ENCODE data around the gene BTBD18.

BTBD18 gene

DNA sequence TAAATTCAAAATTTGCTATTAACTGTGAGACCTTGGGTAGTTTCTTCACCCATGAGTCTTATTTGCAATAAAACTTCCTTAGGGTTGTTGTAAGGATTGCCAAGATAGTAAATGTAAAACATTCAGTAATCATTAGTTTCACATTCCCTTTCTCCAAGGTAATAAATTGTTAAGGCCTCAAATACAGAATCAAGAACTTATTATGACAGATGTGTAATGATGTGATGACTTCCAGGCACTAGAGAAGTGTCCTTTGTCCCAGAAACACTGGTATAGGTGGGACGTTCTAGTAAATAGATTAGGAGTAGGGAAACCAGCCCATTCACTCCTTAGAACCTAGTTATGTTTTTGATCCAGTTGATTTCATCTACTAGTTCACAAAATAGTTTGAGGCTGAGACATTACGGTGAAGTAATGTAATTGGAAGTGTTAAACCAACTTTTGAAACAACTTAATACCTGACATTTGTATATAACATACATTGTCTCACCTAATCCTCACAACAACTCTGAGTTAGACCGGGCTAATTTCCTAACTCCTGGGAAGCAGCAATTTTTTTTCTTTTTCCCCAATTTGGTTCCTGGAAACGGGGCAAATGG lies 35.5 kb upstream of the BTBD18 start:
- no peak overlapping the region for H3K4me3 ChIP-seq (ENCODE audit: low read length)
- H3K36me3 ChIP-seq (ENCODE audit: control insufficient read depth, insufficient read depth, low read length): no peaks in the 10 kb centered on the region
- H3K9ac ChIP-seq (ENCODE audit: low read length): no peak overlapping the region
- H3K27me3 ChIP-seq (ENCODE audit: control insufficient read depth, insufficient read depth, low read length): no peaks in the 10 kb centered on the region
- peaks cover 19% of the 10 kb centered on the region for H3K4me1 ChIP-seq (ENCODE audit: control insufficient read depth, insufficient read depth, low read length)
- peak overlapping the region; percentile 53 for H3K27ac ChIP-seq (ENCODE audit: low read depth, low read length)

DNA sequence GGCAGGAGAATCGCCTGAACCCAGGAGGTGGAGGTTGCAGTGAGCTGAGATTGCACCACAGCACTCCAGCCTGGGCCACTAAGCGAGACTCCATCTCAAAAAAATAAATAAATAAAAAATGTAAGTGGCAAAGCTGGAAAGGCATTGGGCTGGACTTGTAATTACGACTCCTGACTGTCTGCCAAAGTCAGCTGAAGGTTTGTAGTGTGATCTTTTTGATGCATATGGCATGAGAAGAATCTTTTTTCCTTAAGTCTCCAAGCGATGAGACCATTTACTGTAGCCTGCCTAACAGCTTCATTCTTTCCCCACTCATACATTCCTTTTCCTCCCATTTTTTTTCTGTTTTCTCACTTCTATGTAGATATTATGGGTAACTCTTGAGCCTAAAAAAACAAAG lies 34.8 kb upstream of the BTBD18 start:
- H3K36me3 ChIP-seq (ENCODE audit: control insufficient read depth, insufficient read depth, low read length): no peaks in the 10 kb centered on the region
- no peak overlapping the region for H3K27ac ChIP-seq (ENCODE audit: low read depth, low read length)
- peaks cover 19% of the 10 kb centered on the region for H3K4me1 ChIP-seq (ENCODE audit: control insufficient read depth, insufficient read depth, low read length)

DNA sequence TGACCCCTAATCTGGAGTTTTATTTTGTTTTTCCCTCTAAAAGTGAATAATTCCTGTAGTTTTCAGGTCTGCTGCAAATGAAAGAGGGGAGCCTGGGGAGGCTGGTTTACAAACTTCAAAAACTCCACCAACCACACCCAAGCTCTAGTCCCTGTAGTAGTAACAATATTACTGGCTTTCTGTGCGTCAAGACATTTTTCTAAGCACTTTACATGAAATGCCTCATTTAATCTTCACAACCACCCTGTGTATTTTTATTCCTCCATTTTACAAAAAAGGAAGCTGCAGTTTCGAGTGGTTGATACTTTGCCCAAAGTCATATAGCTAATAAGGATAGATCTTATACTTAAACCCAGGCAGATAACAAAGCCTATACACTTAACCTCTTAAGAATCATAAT lies 33.5 kb upstream of the BTBD18 start:
- H3K4me3 ChIP-seq (ENCODE audit: low read length): no peak overlapping the region
- H3K9ac ChIP-seq (ENCODE audit: low read length): no peak overlapping the region
- no peaks in the 10 kb centered on the region for H3K27me3 ChIP-seq (ENCODE audit: control insufficient read depth, insufficient read depth, low read length)
- no peaks in the 10 kb centered on the region for H3K36me3 ChIP-seq (ENCODE audit: control insufficient read depth, insufficient read depth, low read length)
- peaks cover 25% of the 10 kb centered on the region for H3K4me1 ChIP-seq (ENCODE audit: control insufficient read depth, insufficient read depth, low read length)
- no peak overlapping the region for H3K27ac ChIP-seq (ENCODE audit: low read depth, low read length)

More for the DNA sequence above, 34.8 kb upstream of the BTBD18 start:
- no peak overlapping the region for H3K4me3 ChIP-seq (ENCODE audit: low read length)
- no peak overlapping the region for H3K9ac ChIP-seq (ENCODE audit: low read length)
- H3K27me3 ChIP-seq (ENCODE audit: control insufficient read depth, insufficient read depth, low read length): no peaks in the 10 kb centered on the region

DNA sequence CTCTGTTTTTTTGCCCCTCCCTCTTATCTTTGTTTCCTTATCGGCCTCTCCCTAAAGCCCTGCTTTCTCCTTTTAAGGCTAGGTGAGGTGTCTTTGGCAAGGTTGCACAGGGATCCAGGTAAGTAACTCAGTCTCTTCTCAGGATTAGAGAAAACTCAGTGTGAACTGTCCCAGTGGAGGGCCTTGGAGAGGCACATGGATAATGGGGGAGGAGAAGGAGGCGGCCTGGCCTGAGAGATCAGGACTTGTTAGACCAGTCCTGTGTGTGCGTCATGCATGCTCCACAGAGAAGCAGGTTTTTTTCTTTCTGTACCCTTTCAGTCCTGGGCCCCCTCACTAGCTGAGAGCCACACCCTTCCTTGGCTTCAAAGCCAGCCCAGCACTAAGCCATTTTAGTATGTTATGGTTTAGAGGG lies 29.9 kb upstream of the BTBD18 start:
- peak overlapping the region; percentile 33 for H3K27ac ChIP-seq (ENCODE audit: low read depth, low read length)
- no peaks in the 10 kb centered on the region for H3K36me3 ChIP-seq (ENCODE audit: control insufficient read depth, insufficient read depth, low read length)
- no peak overlapping the region for H3K4me3 ChIP-seq (ENCODE audit: low read length)
- H3K4me1 ChIP-seq (ENCODE audit: control insufficient read depth, insufficient read depth, low read length): peaks cover 36% of the 10 kb centered on the region
- H3K27me3 ChIP-seq (ENCODE audit: control insufficient read depth, insufficient read depth, low read length): no peaks in the 10 kb centered on the region
- no peak overlapping the region for H3K9ac ChIP-seq (ENCODE audit: low read length)

DNA sequence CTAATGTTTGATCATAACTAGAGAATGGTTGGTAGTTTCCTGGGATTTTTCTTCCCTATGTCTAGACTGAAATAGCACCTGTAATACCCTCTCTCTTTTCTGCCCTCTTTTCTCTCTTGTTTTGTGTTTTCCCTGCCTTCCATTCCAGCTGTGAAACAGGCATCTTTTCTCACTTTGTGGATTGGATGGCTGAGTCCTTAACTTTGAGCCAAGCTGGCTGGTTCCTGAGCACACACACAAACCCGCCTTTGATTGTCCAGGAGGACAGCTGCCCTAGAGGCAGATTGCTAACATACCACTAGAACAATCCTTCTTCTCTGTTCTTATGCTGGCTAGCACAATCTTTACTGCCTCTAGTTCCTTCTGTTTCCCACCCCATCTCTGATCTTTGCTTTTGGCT lies 27.7 kb upstream of the BTBD18 start:
- Histone ChIP-seq H3K4me3 (ENCODE audit: low read length) (peak overlapping the region; percentile 51), H3K27ac (ENCODE audit: low read depth, low read length) (peak overlapping the region; percentile 63), H3K27me3 (ENCODE audit: control insufficient read depth, insufficient read depth, low read length) (no peaks in the 10 kb centered on the region), H3K4me1 (ENCODE audit: control insufficient read depth, insufficient read depth, low read length) (peaks cover 49% of the 10 kb centered on the region), H3K9ac (ENCODE audit: low read length) (no peak overlapping the region), H3K36me3 (ENCODE audit: control insufficient read depth, insufficient read depth, low read length) (no peaks in the 10 kb centered on the region)

DNA sequence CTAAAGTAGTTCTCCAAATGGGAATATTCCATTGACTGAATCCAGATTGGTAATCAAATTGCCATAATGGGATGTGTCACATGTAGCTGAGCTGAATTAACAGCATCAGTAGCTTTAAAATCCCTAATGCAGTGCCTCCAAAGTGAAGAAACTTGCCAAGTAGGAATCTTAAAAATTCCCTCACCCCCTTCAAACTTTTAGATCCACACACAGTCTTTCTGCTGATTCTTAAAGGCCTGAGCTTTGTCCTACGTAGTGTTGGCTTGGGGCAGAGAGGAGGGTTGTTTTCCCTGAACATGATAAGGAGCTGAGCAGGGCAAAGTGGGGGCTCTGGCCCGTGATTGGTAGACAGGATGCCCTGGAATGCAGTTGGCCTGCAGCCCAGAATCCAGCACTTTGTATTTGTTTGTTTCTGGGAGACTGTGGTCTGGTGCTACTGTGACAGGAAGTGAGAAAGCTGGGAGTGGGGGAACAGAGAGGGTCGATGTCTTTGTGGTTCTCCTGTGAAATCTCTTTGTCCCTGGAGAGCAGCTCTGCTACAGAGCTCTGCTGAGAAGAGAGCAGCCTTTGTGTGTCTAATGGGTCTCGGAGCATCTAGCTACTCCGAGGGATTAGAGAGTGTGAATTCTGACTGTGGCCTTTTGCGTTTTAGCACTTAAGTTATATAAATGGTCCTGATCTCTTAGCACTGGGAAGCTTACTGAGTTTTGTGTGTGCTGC lies 26.9 kb upstream of the BTBD18 start:
- Histone ChIP-seq H3K27ac (ENCODE audit: low read depth, low read length) (peak overlapping the region; percentile 63), H3K4me1 (ENCODE audit: control insufficient read depth, insufficient read depth, low read length) (peaks cover 49% of the 10 kb centered on the region), H3K4me3 (ENCODE audit: low read length) (peak overlapping the region; percentile 51), H3K36me3 (ENCODE audit: control insufficient read depth, insufficient read depth, low read length) (no peaks in the 10 kb centered on the region), H3K9ac (ENCODE audit: low read length) (peak overlapping the region; percentile 1), H3K27me3 (ENCODE audit: control insufficient read depth, insufficient read depth, low read length) (no peaks in the 10 kb centered on the region)

DNA sequence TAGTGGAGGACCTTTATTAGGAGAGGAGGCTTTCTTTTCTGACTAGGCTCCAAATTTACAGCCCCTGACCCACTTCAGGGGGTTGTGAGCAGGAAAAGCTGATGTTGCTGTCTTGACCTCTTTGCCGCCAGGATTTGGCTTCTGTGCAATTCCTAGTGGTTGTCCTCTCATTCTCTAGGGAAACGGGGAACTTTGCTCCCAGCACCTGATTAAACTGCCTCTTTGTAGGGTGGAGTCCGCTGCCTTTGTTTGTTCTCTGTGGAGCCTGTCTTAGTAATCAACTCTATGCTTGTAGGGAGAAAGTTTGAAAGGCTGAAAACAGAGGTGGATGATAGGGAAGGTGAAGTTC lies 26.3 kb upstream of the BTBD18 start:
- peaks cover 49% of the 10 kb centered on the region for H3K4me1 ChIP-seq (ENCODE audit: control insufficient read depth, insufficient read depth, low read length)
- no peak overlapping the region for H3K9ac ChIP-seq (ENCODE audit: low read length)
- peak overlapping the region; percentile 63 for H3K27ac ChIP-seq (ENCODE audit: low read depth, low read length)
- H3K27me3 ChIP-seq (ENCODE audit: control insufficient read depth, insufficient read depth, low read length): no peaks in the 10 kb centered on the region
- H3K4me3 ChIP-seq (ENCODE audit: low read length): peak overlapping the region; percentile 46
- H3K36me3 ChIP-seq (ENCODE audit: control insufficient read depth, insufficient read depth, low read length): no peaks in the 10 kb centered on the region

DNA sequence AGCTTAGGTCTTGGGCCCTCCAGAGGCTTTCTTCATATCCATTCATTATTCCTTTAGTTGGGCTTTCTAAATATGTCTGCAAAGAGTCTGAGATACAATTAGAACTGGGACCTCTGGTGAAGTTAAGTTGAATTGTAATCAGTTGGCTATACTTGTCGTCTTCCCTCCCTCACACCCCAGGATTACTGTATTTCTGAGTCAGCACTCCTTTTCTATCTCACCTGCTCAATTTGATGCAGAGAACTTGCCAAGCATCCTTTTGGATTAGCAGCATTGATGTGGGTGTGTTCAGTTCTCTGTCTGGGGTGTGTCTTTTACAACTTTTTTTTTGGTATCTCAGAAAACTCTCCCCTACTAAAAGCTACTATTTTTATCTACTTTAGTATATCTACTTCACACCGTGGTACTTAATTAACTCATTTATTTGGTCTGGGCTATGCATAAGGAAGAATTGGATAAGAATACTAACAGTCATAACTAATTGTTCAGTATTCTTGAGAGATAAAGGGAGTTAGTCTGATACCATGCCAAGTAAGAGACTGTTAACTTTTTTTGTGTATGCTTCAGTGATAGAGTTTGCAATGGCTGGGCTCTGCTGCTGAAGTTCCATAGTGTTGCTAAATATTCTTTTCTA lies 25.1 kb upstream of the BTBD18 start:
- peaks cover 52% of the 10 kb centered on the region for H3K4me1 ChIP-seq (ENCODE audit: control insufficient read depth, insufficient read depth, low read length)
- H3K9ac ChIP-seq (ENCODE audit: low read length): no peak overlapping the region

DNA sequence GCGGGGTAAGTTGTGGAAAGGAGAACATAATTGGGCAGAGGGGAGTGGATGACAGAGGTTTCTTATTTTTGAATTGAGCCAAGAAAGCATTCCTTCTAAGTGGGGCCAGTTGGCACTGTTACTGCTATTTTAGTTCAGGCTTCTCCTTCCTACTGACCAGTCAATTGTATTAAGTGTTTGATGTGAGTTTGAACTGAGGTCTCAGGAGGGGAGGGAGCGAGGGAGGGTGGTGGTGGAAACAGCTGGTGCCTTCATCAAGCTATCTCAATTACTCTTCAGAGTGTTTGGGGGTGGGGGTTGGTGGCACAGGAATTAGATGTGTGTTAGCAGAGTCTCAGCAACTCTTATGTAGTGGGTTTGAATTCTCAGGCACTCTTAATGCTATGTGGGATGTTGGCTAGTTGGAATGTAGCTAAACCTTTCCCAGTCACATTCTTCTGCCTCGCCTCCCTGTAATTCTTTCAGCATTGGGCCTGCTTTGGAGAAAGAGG lies 24.5 kb upstream of the BTBD18 start:
- peak overlapping the region; percentile 21 for H3K27ac ChIP-seq (ENCODE audit: low read depth, low read length)
- H3K36me3 ChIP-seq (ENCODE audit: control insufficient read depth, insufficient read depth, low read length): no peaks in the 10 kb centered on the region
- H3K4me1 ChIP-seq (ENCODE audit: control insufficient read depth, insufficient read depth, low read length): peaks cover 52% of the 10 kb centered on the region
- no peak overlapping the region for H3K4me3 ChIP-seq (ENCODE audit: low read length)
- no peaks in the 10 kb centered on the region for H3K27me3 ChIP-seq (ENCODE audit: control insufficient read depth, insufficient read depth, low read length)
- no peak overlapping the region for H3K9ac ChIP-seq (ENCODE audit: low read length)

More for the DNA sequence above, 25.1 kb upstream of the BTBD18 start:
- Histone ChIP-seq H3K27ac (ENCODE audit: low read depth, low read length) (peak overlapping the region; percentile 63), H3K4me3 (ENCODE audit: low read length) (peak overlapping the region; percentile 32), H3K27me3 (ENCODE audit: control insufficient read depth, insufficient read depth, low read length) (no peaks in the 10 kb centered on the region), H3K36me3 (ENCODE audit: control insufficient read depth, insufficient read depth, low read length) (no peaks in the 10 kb centered on the region)

DNA sequence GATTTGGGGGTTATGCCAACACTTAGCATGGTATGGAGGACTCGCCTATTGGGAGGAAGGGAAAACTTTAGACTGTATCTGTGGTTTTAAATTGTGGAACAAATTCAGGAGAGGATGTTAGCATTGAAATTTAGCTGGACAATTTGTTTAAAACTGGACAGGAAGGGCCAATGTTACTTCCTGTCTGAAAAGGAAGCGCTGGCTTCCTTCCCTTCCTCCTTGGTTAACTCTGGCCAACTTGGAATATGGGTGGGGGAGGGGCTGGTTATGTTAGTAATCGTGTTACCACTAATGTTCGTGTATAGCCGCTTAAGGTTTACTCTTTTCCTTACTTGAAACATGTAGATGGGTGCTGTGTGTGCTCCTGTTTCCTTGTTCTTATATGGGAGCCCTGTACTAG lies 23.9 kb upstream of the BTBD18 start:
- no peak overlapping the region for H3K4me3 ChIP-seq (ENCODE audit: low read length)
- H3K27ac ChIP-seq (ENCODE audit: low read depth, low read length): peak overlapping the region; percentile 21
- H3K9ac ChIP-seq (ENCODE audit: low read length): no peak overlapping the region
- no peaks in the 10 kb centered on the region for H3K36me3 ChIP-seq (ENCODE audit: control insufficient read depth, insufficient read depth, low read length)
- no peaks in the 10 kb centered on the region for H3K27me3 ChIP-seq (ENCODE audit: control insufficient read depth, insufficient read depth, low read length)
- H3K4me1 ChIP-seq (ENCODE audit: control insufficient read depth, insufficient read depth, low read length): peaks cover 47% of the 10 kb centered on the region

DNA sequence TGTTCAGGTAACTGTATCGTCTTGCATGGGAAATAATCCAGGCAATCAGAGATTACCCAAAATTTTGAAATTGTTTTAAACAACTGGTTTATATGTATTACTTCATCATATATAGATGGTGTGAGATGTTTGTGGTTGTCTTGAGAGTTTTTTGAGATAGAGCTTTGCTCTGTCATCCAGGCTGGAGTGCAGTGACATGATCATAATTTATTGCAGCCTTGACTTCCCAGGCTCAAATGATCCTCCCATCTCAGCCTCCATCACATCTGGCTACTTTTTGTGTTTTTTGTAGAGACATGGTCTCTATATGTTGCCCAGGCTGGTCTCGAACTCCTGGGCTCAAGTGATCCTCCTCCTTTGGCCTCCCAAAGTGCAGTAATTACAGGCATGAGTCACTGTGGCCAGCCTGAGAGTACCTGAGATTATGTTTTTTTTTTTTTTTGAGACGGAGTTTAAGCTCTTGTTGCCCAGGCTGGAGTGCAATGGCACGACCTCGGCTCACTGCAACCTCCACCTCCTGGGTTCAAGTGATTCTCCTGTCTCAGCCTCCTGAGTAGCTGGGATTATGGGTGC lies 21.5 kb upstream of the BTBD18 start:
- Histone ChIP-seq H3K36me3 (ENCODE audit: control insufficient read depth, insufficient read depth, low read length) (peaks cover 2% of the 10 kb centered on the region), H3K27ac (ENCODE audit: low read depth, low read length) (no peak overlapping the region), H3K4me1 (ENCODE audit: control insufficient read depth, insufficient read depth, low read length) (peaks cover 34% of the 10 kb centered on the region), H3K9ac (ENCODE audit: low read length) (no peak overlapping the region), H3K27me3 (ENCODE audit: control insufficient read depth, insufficient read depth, low read length) (no peaks in the 10 kb centered on the region), H3K4me3 (ENCODE audit: low read length) (no peak overlapping the region)

DNA sequence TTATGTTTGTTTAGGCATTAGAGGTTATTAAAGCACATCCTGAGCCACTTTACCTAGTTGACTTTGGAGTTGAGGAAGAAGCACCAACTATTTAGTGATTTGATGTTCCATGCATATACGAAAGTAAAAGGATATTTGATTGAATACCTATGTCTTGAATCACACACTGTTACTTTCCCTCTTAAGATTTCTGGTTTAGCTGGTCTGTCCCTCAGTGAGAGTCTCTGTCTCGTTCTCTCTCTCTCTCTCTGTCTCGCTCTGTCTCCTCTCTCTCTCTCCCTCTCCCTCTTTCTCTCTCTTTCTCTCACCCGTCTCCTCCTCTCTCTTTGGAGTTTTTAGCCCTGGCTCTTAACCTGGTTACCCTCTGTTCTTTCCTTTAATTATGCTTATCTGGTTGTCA lies 20.9 kb upstream of the BTBD18 start:
- Histone ChIP-seq H3K4me3 (ENCODE audit: low read length) (no peak overlapping the region), H3K27ac (ENCODE audit: low read depth, low read length) (no peak overlapping the region), H3K36me3 (ENCODE audit: control insufficient read depth, insufficient read depth, low read length) (peaks cover 2% of the 10 kb centered on the region), H3K9ac (ENCODE audit: low read length) (no peak overlapping the region), H3K4me1 (ENCODE audit: control insufficient read depth, insufficient read depth, low read length) (peaks cover 28% of the 10 kb centered on the region), H3K27me3 (ENCODE audit: control insufficient read depth, insufficient read depth, low read length) (no peaks in the 10 kb centered on the region)

Data from rectal smooth muscle tissue (tissue), 1 donor.